Heart left ventricle (tissue), 13 donors: ENCODE data around the gene VPS18.

Experiments
- CTCF ChIP-seq, 12 donors: fragments of 200-600 bp; sonication (generic) in 4 of 12; IDR thresholded peaks; one replicate each; pipeline versions ENCODE4 v1.5.0 to v1.8.0; 2018 to 2022; ENCODE audit warnings: antibody characterized with exemption in 12 of 12, mild to moderate bottlenecking in 5 of 12
- POLR2A ChIP-seq, 2 donors: fragments of 450-650 bp; IDR thresholded peaks; one replicate each; pipeline ENCODE4 v1.6.1; 2017; ENCODE audit warnings: antibody characterized with exemption in 2 of 2, mild to moderate bottlenecking in 2 of 2, moderate library complexity in 2 of 2
- donor health status: ischemic (EF 13 %, LVEDD 7.1; RV severe dilation, severe dysfunction).
- donor health status: DM: no; HTN: yes; CAD: no.
- donor health status: DM: no; HTN: no; CAD: no.
- donor health status: ischemic (EF 25% LVEDD 6.9; RV normal size, moderate dysfunction).
- donor health status: ischemic (EF 25% LVEDD 5.7; RV mildly dilated, moderate dysfunction).
- donor health status: ischemic (EF 35%, LVEDD 5.7; RV mildly dilated, moderate dysfunction).
- donor health status: nonischemic (EF 11% LVEDD 7.7; RV severe dilation, severe dysfunction).
- donor health status: DM: yes; HTN: yes; CAD: no.
- donor health status: PGD.
- donor health status: ischemic (EF 29% LVEDD 5.4; RV normal size, mild dysfunction).
- donor health status: nonischemic (EF 23%, LVEDD 6.1; RV moderate dilation, normal function).

DNA sequence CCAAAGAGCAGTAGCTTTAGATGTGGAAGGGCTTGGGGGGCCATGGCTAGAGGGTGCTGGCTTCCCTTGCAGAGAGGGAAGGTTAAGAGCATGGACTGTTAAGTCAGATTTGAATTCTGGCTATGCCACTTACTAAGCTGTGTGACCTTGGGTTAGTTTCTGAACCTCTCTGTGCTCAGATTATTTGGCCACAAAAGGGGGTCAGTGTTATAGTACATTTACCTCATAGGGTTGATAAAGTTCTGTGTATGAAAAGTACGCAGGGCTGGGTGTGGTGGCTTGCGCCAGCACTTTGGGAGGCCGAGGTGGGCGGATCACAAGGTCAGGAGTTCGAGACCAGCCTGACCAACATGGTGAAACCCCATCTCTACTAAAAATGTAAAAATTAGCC lies 6.8 kb downstream of the VPS18 start:
- TF ChIP-seq CTCF (IDR thresholded peaks at IDR 0.05) = no peak
- TF ChIP-seq POLR2A (IDR thresholded peaks at IDR 0.05) = no peak
